ENCODE data around the gene CAT.

DNA sequence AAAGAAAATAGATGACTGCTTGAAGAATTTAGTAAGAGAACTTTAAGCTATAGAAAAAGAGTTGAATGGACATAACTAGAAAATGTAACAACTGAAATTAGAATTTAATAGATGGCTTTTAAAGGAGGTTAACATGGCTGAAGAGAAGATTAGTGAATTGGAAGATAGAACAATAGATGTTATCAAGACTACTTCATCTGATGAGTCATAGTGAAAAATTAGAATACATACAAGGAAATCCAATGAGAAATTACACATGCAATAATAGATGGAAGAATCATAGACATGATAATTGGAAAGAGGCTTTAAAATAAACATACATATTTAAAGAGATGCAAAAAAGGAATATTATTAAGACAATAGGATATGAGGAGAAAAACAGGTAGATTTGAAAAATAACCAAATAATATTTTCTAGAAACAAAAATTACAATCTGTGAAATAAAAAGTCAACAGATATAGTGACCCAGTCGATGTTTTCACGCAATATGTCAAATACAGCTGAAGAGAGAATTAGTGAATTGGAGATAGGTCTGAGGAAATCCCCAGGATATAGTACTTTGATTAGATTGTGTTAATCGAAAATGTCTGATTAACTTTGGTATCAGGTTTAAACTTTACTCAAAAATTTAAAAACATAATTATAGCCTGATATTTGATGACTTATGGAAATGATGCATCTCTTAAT is 28.2 kb downstream of the CAT start:
- TF ChIP-seq SRF (CRISPR knock-in tag; IDR thresholded peaks at IDR 0.05) (no peak), ZEB2 (IDR thresholded peaks at IDR 0.05) (no peak), HDAC6 (IDR thresholded peaks at IDR 0.05; ENCODE audit: low read depth, low read length) (no peak), CREM (IDR thresholded peaks at IDR 0.05; ENCODE audit: low read depth) (no peak), CTBP1 (IDR thresholded peaks at IDR 0.05; ENCODE audit: borderline replicate concordance) (no peak), U2AF1 (optimal IDR thresholded peaks at IDR 0.05; ENCODE audit: low read depth, low read length) (no peak)
